Stimulated activated CD4-positive, alpha-beta T cell treated with anti-CD3 and anti-CD28 coated beads, Interleukin-15, amount 100 ng/mL, for 1 hour (primary cell): Measurements from ENCODE around the gene C2orf74.
"Not testable (repeated sequence)": the region's sequence is repeated elsewhere in the genome, so short reads cannot be mapped to it uniquely, and the experiment has no call there.

Experiments used
- DNase-seq, 2 donors: peaks; one replicate each; pipeline ENCODE4 v3.0.0-alpha.2; 2020; ENCODE audit warnings: low read depth in 1 of 2, low spot score in 1 of 2

C2orf74 gene

GRCh38 chr2:61161888-61162287 lies at the start of gene C2orf74:
C2orf74 (plus strand) TSS chr2:61162188; CDS start chr2:61162515, 327 bp downstream.
- no peak for DNase-seq

- no peak for DNase-seq
These were observed 47.8 kb upstream of the C2orf74 start for GRCh38 chr2:61114147-61114546.

- DNase-seq = no peak
These were observed 45.7 kb upstream of the C2orf74 start for GRCh38 chr2:61116302-61116701.

- DNase-seq = no peak
These were observed 44.5 kb upstream of the C2orf74 start for GRCh38 chr2:61117534-61117933.

GRCh38 chr2:61125123-61125710 lies 36.8 kb upstream of the C2orf74 start:
- no peak for DNase-seq

GRCh38 chr2:61125798-61126197 lies 36.2 kb upstream of the C2orf74 start:
- no peak for DNase-seq

GRCh38 chr2:61128122-61128521 lies 33.9 kb upstream of the C2orf74 start:
- not testable (repeated sequence) for DNase-seq

- no peak for DNase-seq
These were observed 27.8 kb upstream of the C2orf74 start for GRCh38 chr2:61134141-61134540.

GRCh38 chr2:61135510-61135909 lies 26.5 kb upstream of the C2orf74 start:
- DNase-seq = no peak

GRCh38 chr2:61138859-61139258 lies 23.1 kb upstream of the C2orf74 start:
- no peak for DNase-seq

GRCh38 chr2:61141151-61141550 lies 20.8 kb upstream of the C2orf74 start:
- DNase-seq = no peak

GRCh38 chr2:61144697-61145268 lies 17.2 kb upstream of the C2orf74 start:
- DNase-seq = peak; percentile 81 to 85

GRCh38 chr2:61145990-61146389 lies 16.0 kb upstream of the C2orf74 start:
- no peak for DNase-seq

GRCh38 chr2:61148091-61148490 lies 13.9 kb upstream of the C2orf74 start:
- not testable (repeated sequence) for DNase-seq

GRCh38 chr2:61149074-61149473 lies 12.9 kb upstream of the C2orf74 start:
- DNase-seq = no peak

GRCh38 chr2:61151436-61151835 lies 10.6 kb upstream of the C2orf74 start:
- no peak for DNase-seq

GRCh38 chr2:61157371-61158003 lies 4.5 kb upstream of the C2orf74 start:
- no peak for DNase-seq

- DNase-seq = no peak
These were observed 3.5 kb upstream of the C2orf74 start for GRCh38 chr2:61158356-61158955.

- DNase-seq = no peak
These were observed 733 bp downstream of the C2orf74 start for GRCh38 chr2:61162721-61163120.

GRCh38 chr2:61165082-61165481 lies 3.1 kb downstream of the C2orf74 start:
- not testable (repeated sequence) for DNase-seq

- no peak for DNase-seq
These were observed 4.0 kb downstream of the C2orf74 start for GRCh38 chr2:61165946-61166345.

GRCh38 chr2:61167579-61167978 lies 5.6 kb downstream of the C2orf74 start:
- DNase-seq = no peak
